H1 (cell line): ENCODE data around the gene TRIM46. TPM values are rescaled to one million over a fixed set of nuclear protein-coding genes. Genes with fewer than 3 reads are reported as not detected.

Source experiments
- CTCF ChIA-PET: fragments of 300-600 bp; sonication (Branson Sonifier 250); formaldehyde crosslinking; loops from one replicate; lab custom pipeline; 2021; ENCODE audit not compliant: partially characterized antibody; lab: Charles Lee
- POLR2A ChIA-PET: fragments of 300-600 bp; sonication (Branson Sonifier 250); formaldehyde crosslinking; loops from one replicate; lab custom pipeline; 2021; ENCODE audit warnings: inconsistent platforms; ENCODE audit not compliant: partially characterized antibody; lab: Charles Lee
- DNase-seq, 2 experiments: peaks; one replicate each; pipeline versions ENCODE4 v3.0.0 to v3.0.0-alpha.2; 2010 to 2022; ENCODE audit warnings: low spot score in 2 of 2, low read depth in 1 of 2, mixed read lengths in 1 of 2
- FAIRE-seq: peaks from 2 replicates; lab custom pipeline; 2011; peaks lifted over from hg19 to GRCh38; lab: Jason Lieb, UNC
- H2AFZ ChIP-seq: 2 replicates; pipeline ENCODE4 v1.8.1; 2012; ENCODE audit warnings: low read length, inconsistent platforms
- H2AK5ac ChIP-seq: 2 replicates; pipeline ENCODE4 v1.6.1; 2013; ENCODE audit warnings: low read depth, low read length
- H2BK120ac ChIP-seq: replicated peaks from 2 replicates; pipeline ENCODE3; 2013; ENCODE audit warnings: low read depth, low read length, inconsistent platforms
- H2BK12ac ChIP-seq: 2 replicates; pipeline ENCODE4 v1.6.1; 2013; ENCODE audit warnings: low read depth, low read length
- H2BK15ac ChIP-seq: 2 replicates; pipeline ENCODE4 v1.6.1; 2013; ENCODE audit warnings: low read length
- H2BK20ac ChIP-seq: 2 replicates; pipeline ENCODE4 v1.6.1; 2013; ENCODE audit warnings: low read length
- H2BK5ac ChIP-seq: 2 replicates; pipeline ENCODE4 v1.6.1; 2013; ENCODE audit warnings: low read depth, low read length
- H3K14ac ChIP-seq: 2 replicates; pipeline ENCODE4 v1.6.1; 2013; ENCODE audit warnings: inconsistent platforms; ENCODE audit not compliant: insufficient read length
- H3K18ac ChIP-seq: 2 replicates; pipeline ENCODE4 v1.6.1; 2013; ENCODE audit warnings: low read length; ENCODE audit errors: extremely low read depth
- H3K23ac ChIP-seq: 2 replicates; pipeline ENCODE4 v1.6.1; 2013; ENCODE audit warnings: inconsistent platforms; ENCODE audit not compliant: insufficient read length
- H3K23me2 ChIP-seq: 2 replicates; pipeline ENCODE4 v1.6.1; 2013; ENCODE audit warnings: low read depth, low read length
- H3K27ac ChIP-seq: 2 replicates; pipeline ENCODE4 v1.6.1; 2011; ENCODE audit warnings: low read depth, low read length, inconsistent platforms
- H3K27me3 ChIP-seq, 4 experiments: replicated peaks in 1 of 4; 1 replicate in 1 of 4; 2 replicates in 3 of 4; pipeline versions ENCODE4 v1.6.1 to v1.8.1; 2011 to 2013; ENCODE audit warnings: low read length in 3 of 4, mild to moderate bottlenecking in 3 of 4, inconsistent platforms in 2 of 4, mixed read lengths in 2 of 4, moderate library complexity in 1 of 4; ENCODE audit not compliant: control insufficient read depth in 3 of 4, insufficient read depth in 3 of 4; ENCODE audit errors: extremely low read depth in 1 of 4
- H3K36me3 ChIP-seq, 4 experiments: 2 replicates each; pipeline versions ENCODE4 v1.6.1 to v1.8.1; 2011 to 2013; ENCODE audit warnings: mild to moderate bottlenecking in 4 of 4, low read length in 3 of 4, moderate library complexity in 2 of 4, control low read depth in 1 of 4, inconsistent platforms in 1 of 4; ENCODE audit not compliant: insufficient read depth in 4 of 4, control insufficient read depth in 2 of 4
- H3K4ac ChIP-seq: replicated peaks from 2 replicates; pipeline ENCODE3; 2013; ENCODE audit warnings: low read length, low read depth, mixed read lengths, inconsistent platforms; ENCODE audit not compliant: insufficient read length
- H3K4me1 ChIP-seq, 4 experiments: replicated peaks in 1 of 4; 1 replicate in 1 of 4; 2 replicates in 3 of 4; pipeline versions ENCODE4 v1.6.1 to v1.8.1; 2011 to 2013; ENCODE audit warnings: low read length in 3 of 4, inconsistent platforms in 2 of 4, mixed read lengths in 1 of 4; ENCODE audit not compliant: insufficient read depth in 4 of 4, control insufficient read depth in 3 of 4
- H3K4me2 ChIP-seq, 2 experiments: 2 replicates each; pipeline versions ENCODE4 v1.6.1 to v1.8.1; 2011 to 2013; ENCODE audit warnings: low read depth in 2 of 2, low read length in 2 of 2, control low read depth in 1 of 2, inconsistent platforms in 1 of 2, mild to moderate bottlenecking in 1 of 2; ENCODE audit not compliant: insufficient read depth in 1 of 2
- H3K4me3 ChIP-seq, 4 experiments: fragments of 200-600, 300-600 bp in 1 of 4; sonication (generic), shearing (Covaris generic), sonication (Bioruptor Twin) in 1 of 4; 2 replicates each; pipeline versions ENCODE4 v1.5.1 to v1.8.1; 2011 to 2016; ENCODE audit warnings: low read length in 4 of 4, low read depth in 3 of 4, control low read depth in 2 of 4, inconsistent platforms in 2 of 4, mild to moderate bottlenecking in 2 of 4, mixed read lengths in 1 of 4, moderate library complexity in 1 of 4; ENCODE audit not compliant: insufficient read depth in 2 of 4; ENCODE audit errors: extremely low read depth in 1 of 4
- H3K56ac ChIP-seq: replicated peaks from 2 replicates; pipeline ENCODE3; 2013; ENCODE audit warnings: low read depth, mild to moderate bottlenecking, mixed read lengths, low read length, inconsistent platforms; ENCODE audit not compliant: insufficient read length
- H3K79me1 ChIP-seq: 2 replicates; pipeline ENCODE4 v1.6.1; 2013; ENCODE audit warnings: low read depth, low read length, control low read depth
- H3K79me2 ChIP-seq, 2 experiments: 2 replicates each; pipeline versions ENCODE4 v1.6.1 to v1.8.1; 2012 to 2013; ENCODE audit warnings: low read length in 2 of 2, mild to moderate bottlenecking in 2 of 2, inconsistent platforms in 1 of 2; ENCODE audit not compliant: insufficient read depth in 2 of 2, control insufficient read depth in 1 of 2
- H3K9ac ChIP-seq, 4 experiments: replicated peaks in 1 of 4; 1 replicate in 1 of 4; 2 replicates in 3 of 4; pipeline versions ENCODE4 v1.6.1 to v1.8.1; 2011 to 2013; ENCODE audit warnings: low read depth in 3 of 4, low read length in 3 of 4, control low read depth in 2 of 4, mild to moderate bottlenecking in 2 of 4, moderate library complexity in 2 of 4, inconsistent platforms in 1 of 4; ENCODE audit errors: extremely low read depth in 1 of 4
- H3K9me3 ChIP-seq, 2 experiments: 2 replicates each; pipeline versions ENCODE4 v1.6.1 to v1.8.1; 2012 to 2013; ENCODE audit warnings: mild to moderate bottlenecking in 2 of 2, moderate library complexity in 2 of 2, control low read depth in 1 of 2, inconsistent platforms in 1 of 2, low read depth in 1 of 2, low read length in 1 of 2, mixed read lengths in 1 of 2; ENCODE audit not compliant: insufficient read depth in 2 of 2
- H4K20me1 ChIP-seq, 2 experiments: replicated peaks in 1 of 2; 2 replicates each; pipeline versions ENCODE3 to v1.8.1; 2011 to 2013; ENCODE audit warnings: inconsistent platforms in 2 of 2, low read length in 2 of 2, mild to moderate bottlenecking in 1 of 2; ENCODE audit not compliant: insufficient read depth in 2 of 2, control insufficient read depth in 1 of 2
- H4K5ac ChIP-seq: 2 replicates; pipeline ENCODE4 v1.6.1; 2013; ENCODE audit warnings: low read length, low read depth, mixed read lengths, inconsistent platforms; ENCODE audit not compliant: insufficient read length
- H4K8ac ChIP-seq: 2 replicates; pipeline ENCODE4 v1.8.0; 2013; ENCODE audit warnings: mild to moderate bottlenecking, moderate library complexity, low read length, inconsistent platforms; ENCODE audit not compliant: insufficient read depth; ENCODE audit errors: extremely low read depth
- H4K91ac ChIP-seq: replicated peaks from 2 replicates; pipeline ENCODE3; 2013; ENCODE audit warnings: low read length, mixed read lengths, inconsistent platforms; ENCODE audit not compliant: insufficient read length
- POU5F1 ChIP-seq: IDR thresholded peaks from 2 replicates; pipeline ENCODE4 v1.6.1; 2011; ENCODE audit warnings: low read depth, mild to moderate bottlenecking, low read length, moderate library complexity
- RAD21 ChIP-seq, 2 experiments: IDR thresholded peaks in 1 of 2; conservative IDR thresholded peaks in 1 of 2; 2 replicates each; pipeline ENCODE4 v1.6.1; 2011; ENCODE audit warnings: low read depth in 2 of 2, low read length in 2 of 2, improper control_type of control experiment in 1 of 2, inconsistent platforms in 1 of 2, mild to moderate bottlenecking in 1 of 2, moderate library complexity in 1 of 2
- SAP30 ChIP-seq: fragments of 300-600 bp; sonication (generic); IDR thresholded peaks from 2 replicates; pipeline ENCODE4 v1.7.1; 2012; ENCODE audit warnings: low read length, moderate library complexity, mild to moderate bottlenecking, inconsistent platforms; ENCODE audit not compliant: insufficient read depth, insufficient replicate concordance
- SP2 ChIP-seq: IDR thresholded peaks from 2 replicates; pipeline ENCODE4 v1.6.1; 2012; ENCODE audit warnings: mild to moderate bottlenecking, low read length, inconsistent platforms
- SRF ChIP-seq: IDR thresholded peaks from 2 replicates; pipeline ENCODE4 v1.6.1; 2011; ENCODE audit warnings: mild to moderate bottlenecking, low read depth, low read length, moderate library complexity
- TCF12 ChIP-seq: IDR thresholded peaks from 2 replicates; pipeline ENCODE4 v1.6.1; 2011; ENCODE audit warnings: low read depth, mild to moderate bottlenecking, low read length
- TEAD4 ChIP-seq: IDR thresholded peaks from 2 replicates; pipeline ENCODE4 v1.6.1; 2012; ENCODE audit warnings: low read depth, low read length, inconsistent platforms, mixed read lengths
- ZNF274 ChIP-seq: IDR thresholded peaks from 2 replicates; pipeline ENCODE4 v1.7.0; 2012; ENCODE audit warnings: low read length, borderline replicate concordance; ENCODE audit errors: extremely low read depth
- WGBS, 2 experiments: shearing (Covaris generic) in 1 of 2; methylation state at CpG; one replicate each; pipeline versions ENCODE4 v1.1.6 to v1.1.7; 2013 to 2015; ENCODE audit warnings: low lambda C conversion rate in 2 of 2, mixed read lengths in 2 of 2, inconsistent platforms in 1 of 2, low coverage in 1 of 2, missing lambda C conversion rate in 1 of 2; ENCODE audit not compliant: insufficient replicate concordance in 2 of 2, insufficient coverage in 1 of 2, insufficient read length in 1 of 2; ENCODE audit errors: extremely low coverage in 1 of 2, missing lambda C conversion rate in 1 of 2; 5-methylcytosine and 5-hydroxymethylcytosine counted together
- polyA plus RNA-seq, 7 experiments: library from polyadenylated mRNA; depleted of rRNA in 3 of 7; stranded (reverse) in 5 of 7; unstranded in 2 of 7; fragments of >200 nt in 5 of 7; fragments of 200-250 nt in 2 of 7; gene quantifications; 1 replicate in 5 of 7; 2 replicates in 1 of 7; 4 replicates in 1 of 7; pipeline versions ENCODE4 v1.2.1 to v1.2.3, GENCODE V29; 2011 to 2013; ENCODE audit warnings: missing spikeins in 2 of 7, mixed read lengths in 2 of 7
- total RNA-seq: library from RNA; stranded (reverse); fragmentation: NEBNext Ultra II Directional; extraction: Animal tissue kit (Norgen Biotek cat#: 25700); gene quantifications from 2 replicates; pipeline ENCODE4 v1.2.1, GENCODE V29; 2021
- TF ChIP-seq, protein P1 (sequence below): IDR thresholded peaks from 2 replicates; pipeline ENCODE4 v1.6.1; 2012; ENCODE audit warnings: inconsistent platforms
- TF ChIP-seq, protein P2 (sequence below): IDR thresholded peaks from 2 replicates; pipeline ENCODE4 v1.6.1; 2011; ENCODE audit warnings: low read length, improper control_type of control experiment

TRIM46 gene
- total and polyA plus RNA-seq, 2 of the 8 experiments (the other 6 are each of a cell fraction or from before 2014, with no cell fraction given) = 15.5 to 21.6 TPM

DNA sequence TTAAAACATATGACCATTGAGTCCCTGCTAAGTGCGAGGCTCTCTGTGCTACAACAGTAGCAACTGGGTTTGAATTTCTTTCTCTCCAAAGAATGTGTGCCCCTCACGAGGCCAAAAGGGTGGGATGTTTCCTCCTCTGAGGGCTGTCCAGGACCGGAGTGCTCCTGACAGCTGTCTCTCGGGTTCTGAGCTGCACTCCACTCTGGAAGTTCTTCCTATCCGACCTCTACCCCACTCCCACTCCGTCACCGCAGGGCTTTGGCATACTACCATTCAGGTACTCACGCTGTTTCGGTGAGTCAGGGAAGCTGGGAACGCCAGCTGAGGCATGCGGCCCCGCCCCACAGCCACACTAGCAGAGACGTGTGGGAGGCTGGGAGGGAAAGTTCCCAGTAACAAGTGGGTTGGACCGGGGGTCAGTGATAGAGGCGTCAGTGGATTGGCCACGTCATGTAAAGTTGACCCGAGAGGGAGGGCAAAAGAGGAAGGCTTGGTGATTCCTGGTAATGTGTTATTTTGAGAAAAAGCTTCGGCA is 38.7 kb upstream of the TRIM46 start:
- ChIA-PET POLR2A (interaction anchor here (0.6 to 2.4 kb wide), 14 partner anchors 9 to 91 kb away, joined by 3 to 14 read pairs (median 4); partner anchors contain the start of genes KRTCAP2, MTX1 and THBS3), CTCF (interaction anchor here (0.6 to 14.2 kb wide), 6 partner anchors 10 to 75 kb away, joined by 3 to 187 read pairs (median 6); partner anchors contain the start of genes KRTCAP2 and TRIM46)
- H3K9me3 ChIP-seq = no peaks in the 10 kb centered on the region
- H2BK120ac ChIP-seq = no peak overlapping the region
- peak overlapping the region; percentile 79 to 92 for H3K4me2 ChIP-seq
- H4K5ac ChIP-seq = peak overlapping the region; percentile 97
- FAIRE-seq = no peak
- H3K4ac ChIP-seq = no peak overlapping the region
- no peak overlapping the region; the same call in 1 of the 2 replicates for H3K27ac ChIP-seq
- peaks cover 6 to 29% (median 12%) of the 10 kb centered on the region in 4 experiments for H3K4me1 ChIP-seq
- no peaks in the 10 kb centered on the region; the same call in 1 of the 2 replicates for H3K79me1 ChIP-seq
- peak in 1 of 2 experiments; percentile 62 for DNase-seq
- H3K36me3 ChIP-seq = peaks cover 0 to 4% (median under 1%) of the 10 kb centered on the region in 4 experiments; a peak in 2 of 8 replicates
- no peak overlapping the region for H2BK12ac ChIP-seq
- H4K91ac ChIP-seq = no peak overlapping the region
- no peaks in the 10 kb centered on the region; a peak in 1 of 7 replicates for H3K27me3 ChIP-seq
- 14% methylated on average over 18 of the region's 18 CpGs; no CpG with 5 or more reads in 1 of the 2 experiments for WGBS, 2 experiments
- peaks cover 10% of the 10 kb centered on the region; the same call in 1 of the 2 replicates for H3K23me2 ChIP-seq
- no peak overlapping the region for H2AK5ac ChIP-seq
- no peak overlapping the region for H2BK15ac ChIP-seq
- H3K4me3 ChIP-seq = peak overlapping the region; percentile 67 to 89 (median 85)
- no peak overlapping the region for H2BK20ac ChIP-seq
- peaks cover 0 to 2% of the 10 kb centered on the region in 2 experiments; a peak in 1 of 4 replicates for H3K79me2 ChIP-seq
- no peak overlapping the region for H3K18ac ChIP-seq
- no peak overlapping the region for H2BK5ac ChIP-seq
- peak overlapping the region in 3 of 4 experiments; percentile 60 to 71 (median 63); a peak in 5 of 7 replicates for H3K9ac ChIP-seq
- H3K23ac ChIP-seq = no peak overlapping the region
- H4K20me1 ChIP-seq = no peaks in the 10 kb centered on the region
- no peak overlapping the region for H2AFZ ChIP-seq
- H3K14ac ChIP-seq = no peak overlapping the region
- peak overlapping the region; percentile 5 for H3K56ac ChIP-seq
- H4K8ac ChIP-seq = no peak overlapping the region
- TF ChIP-seq RAD21 (IDR thresholded peaks at IDR 0.05 in 1 of 2, conservative IDR thresholded peaks at IDR 0.05 in 1 of 2; ENCODE audit: low read depth in 2 of 2, low read length in 2 of 2) = no peak
- no peak for TF ChIP-seq SRF
- no peak for TF ChIP-seq SP2
- TF ChIP-seq ZNF274 = no peak
- TF ChIP-seq, protein P1, sequence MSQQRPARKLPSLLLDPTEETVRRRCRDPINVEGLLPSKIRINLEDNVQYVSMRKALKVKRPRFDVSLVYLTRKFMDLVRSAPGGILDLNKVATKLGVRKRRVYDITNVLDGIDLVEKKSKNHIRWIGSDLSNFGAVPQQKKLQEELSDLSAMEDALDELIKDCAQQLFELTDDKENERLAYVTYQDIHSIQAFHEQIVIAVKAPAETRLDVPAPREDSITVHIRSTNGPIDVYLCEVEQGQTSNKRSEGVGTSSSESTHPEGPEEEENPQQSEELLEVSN = no peak
- TF ChIP-seq TCF12 = no peak
- TF ChIP-seq, protein P2, sequence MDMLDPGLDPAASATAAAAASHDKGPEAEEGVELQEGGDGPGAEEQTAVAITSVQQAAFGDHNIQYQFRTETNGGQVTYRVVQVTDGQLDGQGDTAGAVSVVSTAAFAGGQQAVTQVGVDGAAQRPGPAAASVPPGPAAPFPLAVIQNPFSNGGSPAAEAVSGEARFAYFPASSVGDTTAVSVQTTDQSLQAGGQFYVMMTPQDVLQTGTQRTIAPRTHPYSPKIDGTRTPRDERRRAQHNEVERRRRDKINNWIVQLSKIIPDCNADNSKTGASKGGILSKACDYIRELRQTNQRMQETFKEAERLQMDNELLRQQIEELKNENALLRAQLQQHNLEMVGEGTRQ = no peak
- no peak for TF ChIP-seq POU5F1
- peak; percentile 72 for TF ChIP-seq SAP30
- TF ChIP-seq TEAD4 = no peak
